Suprapubic skin (tissue), 4 donors: ENCODE measurements around the gene TNNT2. TPM values are rescaled to one million over a fixed set of nuclear protein-coding genes. Genes with fewer than 3 reads are reported as not detected.
A peak's percentile ranks its signal among the peaks of the same experiment; 100 is the strongest.

Experiments used
- DNase-seq, 2 donors: peaks; one replicate each; pipeline ENCODE4 v3.0.0-alpha.2; 2019; ENCODE audit warnings: low spot score in 2 of 2
- H3K27ac ChIP-seq: fragments of 200-600 bp; sonication (generic); one replicate; pipeline ENCODE4 v1.5.1; 2019
- H3K27me3 ChIP-seq: fragments of 200-600 bp; sonication (generic); one replicate; pipeline ENCODE4 v1.5.1; 2019
- H3K36me3 ChIP-seq: fragments of 200-600 bp; sonication (generic); one replicate; pipeline ENCODE4 v1.5.1; 2019
- H3K4me1 ChIP-seq: fragments of 200-600 bp; sonication (generic); one replicate; pipeline ENCODE4 v1.5.1; 2019
- H3K4me3 ChIP-seq: fragments of 200-600 bp; sonication (generic); one replicate; pipeline ENCODE4 v1.5.1; 2019; ENCODE audit warnings: mild to moderate bottlenecking
- H3K9me3 ChIP-seq: fragments of 200-600 bp; sonication (generic); one replicate; pipeline ENCODE4 v1.5.1; 2019
- CTCF ChIP-seq, 2 donors: fragments of 200-600 bp in 1 of 2; fragments of 450-650 bp in 1 of 2; sonication (generic) in 1 of 2; IDR thresholded peaks; one replicate each; pipeline ENCODE4 v1.5.1; 2016 to 2019; ENCODE audit warnings: antibody characterized with exemption in 2 of 2, mild to moderate bottlenecking in 1 of 2, moderate library complexity in 1 of 2
- EP300 ChIP-seq: sonication (generic); formaldehyde crosslinking; IDR thresholded peaks from one replicate; pipeline ENCODE4 v1.6.1; 2017; ENCODE audit warnings: antibody characterized with exemption
- POLR2A ChIP-seq, 2 donors: fragments of 450-650 bp; IDR thresholded peaks; one replicate each; pipeline ENCODE4 v1.6.1; 2017; ENCODE audit warnings: antibody characterized with exemption in 2 of 2, mild to moderate bottlenecking in 2 of 2, moderate library complexity in 2 of 2
- POLR2AphosphoS5 ChIP-seq, 3 donors: sonication (generic); formaldehyde crosslinking; IDR thresholded peaks; one replicate each; pipeline ENCODE4 v1.6.1; 2017; ENCODE audit warnings: antibody characterized with exemption in 3 of 3
- WGBS: methylation state at CpG from one replicate; pipeline ENCODE4 v1.1.5; 2018; 5-methylcytosine and 5-hydroxymethylcytosine counted together
- total RNA-seq, 4 donors: library from RNA; depleted of rRNA; stranded (reverse); fragments of >200 nt; gene quantifications; one replicate each; pipeline ENCODE4 v1.1.0, GENCODE V29; 2016

TNNT2 gene
- total RNA-seq, 4 donors from 2014 or later = 7.9 to 54.6 (median 19.0) TPM

DNA sequence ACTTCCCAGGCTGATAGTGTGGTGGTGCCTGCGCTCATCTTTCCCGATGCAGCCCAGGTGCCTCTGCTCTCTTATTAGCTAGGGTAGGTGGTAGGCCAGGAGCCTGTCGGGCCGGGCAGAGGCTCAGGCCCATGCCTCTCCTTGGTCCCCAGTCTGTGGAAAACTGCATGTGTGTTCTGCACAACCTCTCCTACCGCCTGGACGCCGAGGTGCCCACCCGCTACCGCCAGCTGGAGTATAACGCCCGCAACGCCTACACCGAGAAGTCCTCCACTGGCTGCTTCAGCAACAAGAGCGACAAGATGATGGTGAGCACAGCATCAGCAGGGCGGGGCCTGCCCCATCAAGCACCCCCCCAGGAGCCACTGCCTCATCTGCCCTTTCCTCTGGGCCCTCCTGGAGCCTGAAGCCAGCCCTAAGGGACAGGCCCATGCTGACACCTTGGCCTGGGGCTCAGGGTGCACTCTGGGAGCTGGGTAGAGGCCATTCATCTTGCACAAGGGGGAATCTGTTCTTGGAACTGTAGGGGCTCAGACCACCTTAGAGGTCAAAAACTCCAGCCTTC lies 55.6 kb downstream of the TNNT2 start:
- DNase-seq = peak in 1 of 2 donors; percentile 51
- H3K4me3 ChIP-seq = no peak overlapping the region
- H3K4me1 ChIP-seq = peaks cover 27% of the 10 kb centered on the region
- no peaks in the 10 kb centered on the region for H3K9me3 ChIP-seq
- H3K27ac ChIP-seq = no peak overlapping the region
- WGBS = 84% methylated on average over 8 of the region's 15 CpGs
- H3K27me3 ChIP-seq = no peaks in the 10 kb centered on the region
- no peak for TF ChIP-seq POLR2A (IDR thresholded peaks at IDR 0.05)
- TF ChIP-seq POLR2AphosphoS5 (IDR thresholded peaks at IDR 0.05) = no peak
- no peak for TF ChIP-seq EP300
- no peak for TF ChIP-seq CTCF (IDR thresholded peaks at IDR 0.05)
- H3K36me3 ChIP-seq = peaks cover 78% of the 10 kb centered on the region

GRCh38 chr1:201320168-201320788 lies 57.2 kb downstream of the TNNT2 start:
- H3K36me3 ChIP-seq = peaks cover 73% of the 10 kb centered on the region
- H3K27ac ChIP-seq = no peak overlapping the region
- H3K4me1 ChIP-seq = peaks cover 39% of the 10 kb centered on the region

GRCh38 chr1:201319631-201320030 lies 57.8 kb downstream of the TNNT2 start:
- H3K9me3 ChIP-seq = no peaks in the 10 kb centered on the region
- peaks cover 71% of the 10 kb centered on the region for H3K36me3 ChIP-seq
- no peak overlapping the region for H3K4me3 ChIP-seq
- peaks cover 43% of the 10 kb centered on the region for H3K4me1 ChIP-seq
- DNase-seq = peak in 1 of 2 donors; percentile 43
- H3K27me3 ChIP-seq = no peaks in the 10 kb centered on the region
- H3K27ac ChIP-seq = peak overlapping the region; percentile 70
- WGBS = 97% methylated on average over 5 of the region's 6 CpGs
- TF ChIP-seq POLR2A (IDR thresholded peaks at IDR 0.05) = no peak
- no peak for TF ChIP-seq POLR2AphosphoS5 (IDR thresholded peaks at IDR 0.05)
- no peak for TF ChIP-seq EP300
- no peak for TF ChIP-seq CTCF (IDR thresholded peaks at IDR 0.05)

More at GRCh38 chr1:201320168-201320788, 57.2 kb downstream of the TNNT2 start:
- 83% methylated on average over 12 of the region's 12 CpGs for WGBS
- no peak overlapping the region for H3K4me3 ChIP-seq
- no peak for TF ChIP-seq CTCF (IDR thresholded peaks at IDR 0.05)
- no peak for TF ChIP-seq EP300
- no peak for TF ChIP-seq POLR2A (IDR thresholded peaks at IDR 0.05)
- no peak for TF ChIP-seq POLR2AphosphoS5 (IDR thresholded peaks at IDR 0.05)
- peak in 1 of 2 donors; percentile 50 for DNase-seq
- no peaks in the 10 kb centered on the region for H3K27me3 ChIP-seq
- no peaks in the 10 kb centered on the region for H3K9me3 ChIP-seq

- DNase-seq = peak in 1 of 2 donors; percentile 40
- Histone ChIP-seq H3K4me3 (no peak overlapping the region), H3K9me3 (no peaks in the 10 kb centered on the region), H3K27me3 (no peaks in the 10 kb centered on the region), H3K4me1 (peaks cover 51% of the 10 kb centered on the region), H3K27ac (peak overlapping the region; percentile 70), H3K36me3 (peaks cover 64% of the 10 kb centered on the region)
- TF ChIP-seq EP300 (no peak), POLR2AphosphoS5 (IDR thresholded peaks at IDR 0.05) (no peak), CTCF (IDR thresholded peaks at IDR 0.05) (no peak), POLR2A (IDR thresholded peaks at IDR 0.05) (no peak)
- 44% methylated on average over 5 of the region's 15 CpGs for WGBS
Measured at GRCh38 chr1:201318504-201319340, 58.8 kb downstream of the TNNT2 start.

GRCh38 chr1:201317551-201317950 lies 59.9 kb downstream of the TNNT2 start:
- peak in 1 of 2 donors; percentile 46 for DNase-seq
- Histone ChIP-seq H3K4me3 (no peak overlapping the region), H3K9me3 (no peaks in the 10 kb centered on the region), H3K36me3 (peaks cover 54% of the 10 kb centered on the region), H3K4me1 (peaks cover 62% of the 10 kb centered on the region), H3K27me3 (no peaks in the 10 kb centered on the region), H3K27ac (peak overlapping the region; percentile 7)
- 83% methylated on average over 12 of the region's 13 CpGs for whole genome bisulfite sequencing
- TF ChIP-seq EP300 (no peak), POLR2A (IDR thresholded peaks at IDR 0.05) (no peak), POLR2AphosphoS5 (IDR thresholded peaks at IDR 0.05) (no peak), CTCF (IDR thresholded peaks at IDR 0.05) (no peak)
